ENCODE measurements around the gene MRGPRD. TPM values are rescaled to one million over a fixed set of nuclear protein-coding genes. Genes with fewer than 3 reads are reported as not detected.

MRGPRD gene
- total RNA-seq, 1 donor from 2014 or later = not detected

- Mint-ChIP-seq H3K9me3 (no peaks in the 10 kb centered on the region), H3K4me1 (ENCODE audit: unreplicated experiment) (peaks cover 22% of the 10 kb centered on the region), H3K36me3 (no peaks in the 10 kb centered on the region), H3K4me3 (no peak overlapping the region), H3K27ac (no peak overlapping the region), H3K27me3 (no peaks in the 10 kb centered on the region)
- TF ChIP-seq, protein P1, sequence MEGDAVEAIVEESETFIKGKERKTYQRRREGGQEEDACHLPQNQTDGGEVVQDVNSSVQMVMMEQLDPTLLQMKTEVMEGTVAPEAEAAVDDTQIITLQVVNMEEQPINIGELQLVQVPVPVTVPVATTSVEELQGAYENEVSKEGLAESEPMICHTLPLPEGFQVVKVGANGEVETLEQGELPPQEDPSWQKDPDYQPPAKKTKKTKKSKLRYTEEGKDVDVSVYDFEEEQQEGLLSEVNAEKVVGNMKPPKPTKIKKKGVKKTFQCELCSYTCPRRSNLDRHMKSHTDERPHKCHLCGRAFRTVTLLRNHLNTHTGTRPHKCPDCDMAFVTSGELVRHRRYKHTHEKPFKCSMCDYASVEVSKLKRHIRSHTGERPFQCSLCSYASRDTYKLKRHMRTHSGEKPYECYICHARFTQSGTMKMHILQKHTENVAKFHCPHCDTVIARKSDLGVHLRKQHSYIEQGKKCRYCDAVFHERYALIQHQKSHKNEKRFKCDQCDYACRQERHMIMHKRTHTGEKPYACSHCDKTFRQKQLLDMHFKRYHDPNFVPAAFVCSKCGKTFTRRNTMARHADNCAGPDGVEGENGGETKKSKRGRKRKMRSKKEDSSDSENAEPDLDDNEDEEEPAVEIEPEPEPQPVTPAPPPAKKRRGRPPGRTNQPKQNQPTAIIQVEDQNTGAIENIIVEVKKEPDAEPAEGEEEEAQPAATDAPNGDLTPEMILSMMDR (conservative IDR thresholded peaks at IDR 0.05) = no peak
- DNase-seq (ENCODE audit: extremely low spot score, unreplicated experiment) = no peak
Measured at GRCh38 chr11:69005183-69005630, 24.4 kb upstream of the MRGPRD start.

DNA sequence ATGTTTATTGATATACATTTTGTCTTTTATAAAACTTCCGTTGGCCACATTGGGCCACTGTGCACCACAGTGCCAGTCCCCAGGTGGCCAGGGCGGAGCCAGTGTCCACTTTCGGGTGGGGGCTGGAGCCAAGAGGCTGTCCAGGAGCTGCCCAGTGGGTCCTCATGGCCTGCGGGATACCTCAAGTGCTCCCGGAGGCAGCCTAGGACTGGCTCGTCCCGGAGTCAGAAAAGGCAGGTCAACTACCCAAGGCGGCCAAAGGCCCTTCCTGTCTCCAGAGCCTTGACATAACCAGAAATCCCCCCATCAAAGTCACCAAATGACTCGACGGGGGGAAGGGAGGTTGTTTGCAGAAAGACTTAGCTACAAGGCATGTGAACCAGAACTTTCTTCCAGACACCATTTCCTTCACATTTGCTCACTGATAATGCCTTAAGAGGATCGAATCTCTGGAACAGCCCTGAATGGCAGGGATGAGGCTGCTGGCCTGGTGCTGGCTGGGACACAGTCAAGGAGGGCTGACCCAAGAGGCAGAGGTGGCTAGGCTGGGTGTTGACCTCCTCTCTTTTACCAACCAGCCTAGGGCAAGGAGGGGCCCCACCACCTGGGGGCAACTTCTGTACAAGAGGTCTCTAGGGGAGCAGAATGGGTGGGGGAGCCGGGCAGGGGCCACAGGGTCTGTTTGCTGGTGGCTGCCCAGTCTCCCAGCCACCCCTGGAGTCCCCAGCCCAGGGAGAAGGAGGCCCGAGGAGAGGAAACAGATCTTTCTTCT is 23.8 kb upstream of the MRGPRD start:
- DNase-seq (ENCODE audit: extremely low spot score, unreplicated experiment) = no peak
- Mint-ChIP-seq H3K4me3 (no peak overlapping the region), H3K36me3 (no peaks in the 10 kb centered on the region), H3K27ac (no peak overlapping the region), H3K27me3 (no peaks in the 10 kb centered on the region), H3K4me1 (ENCODE audit: unreplicated experiment) (peaks cover 22% of the 10 kb centered on the region), H3K9me3 (no peaks in the 10 kb centered on the region)
- TF ChIP-seq, protein P1 (conservative IDR thresholded peaks at IDR 0.05) = no peak

DNA sequence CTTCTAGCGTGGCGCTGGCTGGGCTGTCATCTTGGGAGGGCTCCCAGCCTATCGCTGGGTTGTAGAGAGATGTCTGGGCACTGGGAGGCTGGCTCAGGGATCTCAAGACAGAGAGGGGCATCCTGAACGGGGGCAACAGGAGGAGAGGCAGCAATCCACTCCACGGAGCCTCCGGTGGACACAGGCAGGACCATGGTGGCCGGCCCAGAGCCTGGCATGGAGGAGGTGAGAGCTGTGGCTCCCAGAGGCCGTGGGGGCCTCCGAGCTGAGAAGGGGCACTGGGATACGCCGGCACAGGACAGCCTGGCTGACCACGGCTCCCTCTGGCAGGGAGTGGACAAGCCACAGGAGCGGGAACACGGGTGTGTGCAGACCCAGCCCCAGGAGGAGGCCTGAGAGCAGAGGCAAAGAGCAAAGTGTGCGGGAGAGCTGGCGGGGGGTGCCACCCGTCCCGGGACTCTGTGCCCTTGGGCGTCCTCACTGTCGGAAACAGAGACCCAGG is 23.1 kb upstream of the MRGPRD start:
- H3K36me3 Mint-ChIP-seq = no peaks in the 10 kb centered on the region
- H3K27ac Mint-ChIP-seq = no peak overlapping the region
- DNase-seq (ENCODE audit: extremely low spot score, unreplicated experiment) = no peak
- H3K4me1 Mint-ChIP-seq (ENCODE audit: unreplicated experiment) = peaks cover 24% of the 10 kb centered on the region
- TF ChIP-seq, protein P1 (conservative IDR thresholded peaks at IDR 0.05) = no peak
- H3K27me3 Mint-ChIP-seq = no peaks in the 10 kb centered on the region
- H3K9me3 Mint-ChIP-seq = no peaks in the 10 kb centered on the region
- no peak overlapping the region for H3K4me3 Mint-ChIP-seq

- no peak overlapping the region for H3K27ac Mint-ChIP-seq
- DNase-seq (ENCODE audit: extremely low spot score, unreplicated experiment) = no peak
- H3K4me1 Mint-ChIP-seq (ENCODE audit: unreplicated experiment) = peaks cover 26% of the 10 kb centered on the region
- H3K27me3 Mint-ChIP-seq = no peaks in the 10 kb centered on the region
- TF ChIP-seq, protein P1 (conservative IDR thresholded peaks at IDR 0.05) = no peak
- no peaks in the 10 kb centered on the region for H3K9me3 Mint-ChIP-seq
- H3K36me3 Mint-ChIP-seq = no peaks in the 10 kb centered on the region
- H3K4me3 Mint-ChIP-seq = no peak overlapping the region
Measured at GRCh38 chr11:69003301-69003865, 22.6 kb upstream of the MRGPRD start.

DNA sequence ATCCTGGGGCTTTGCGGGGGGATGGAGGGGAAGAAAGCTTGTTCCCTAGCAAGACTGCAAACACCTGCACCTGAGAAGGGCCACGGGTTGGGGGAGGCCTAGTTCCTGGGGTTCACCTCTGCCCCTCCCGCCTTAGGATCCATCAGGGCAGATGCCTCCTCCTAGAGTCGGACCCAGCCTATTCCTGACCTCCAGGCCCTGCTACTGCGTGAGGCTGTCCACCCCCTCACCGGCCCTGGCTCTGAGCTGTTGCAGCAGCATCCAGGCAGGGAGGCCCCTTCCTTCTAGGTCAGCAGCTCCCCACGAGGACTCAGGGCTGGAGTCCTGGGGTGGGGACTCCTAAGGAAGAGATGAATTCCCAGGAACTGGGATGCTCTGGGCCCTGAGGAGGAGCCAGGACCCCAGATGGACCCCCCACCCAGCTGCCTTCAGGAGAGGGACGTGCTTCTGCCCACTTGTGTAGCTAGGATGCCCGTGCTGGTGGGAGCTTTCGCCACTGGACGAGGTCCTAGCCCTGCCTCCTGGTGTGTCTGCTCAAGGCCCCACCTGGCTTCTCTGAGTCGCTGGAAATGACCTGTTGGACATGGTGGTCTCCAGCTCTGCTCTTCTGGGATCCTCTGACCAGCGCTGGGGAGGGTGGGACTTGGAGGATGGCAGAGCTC is 21.9 kb upstream of the MRGPRD start:
- Mint-ChIP-seq H3K9me3 (no peaks in the 10 kb centered on the region), H3K4me1 (ENCODE audit: unreplicated experiment) (peaks cover 26% of the 10 kb centered on the region), H3K36me3 (no peaks in the 10 kb centered on the region), H3K27me3 (no peaks in the 10 kb centered on the region), H3K4me3 (no peak overlapping the region), H3K27ac (no peak overlapping the region)
- TF ChIP-seq, protein P1 (conservative IDR thresholded peaks at IDR 0.05) = no peak
- DNase-seq (ENCODE audit: extremely low spot score, unreplicated experiment) = no peak

All from type B pancreatic cell (in vitro differentiated cells).